AG04449 (cell line): ENCODE data around the gene DACH2.

ENCODE experiments used
- CTCF ChIA-PET: fragments of 350-600 bp; formaldehyde crosslinking; extraction: SDS; loops from one replicate; lab custom pipeline; 2021; ENCODE audit warnings: antibody characterized with exemption; lab: Yijun Ruan, JAX
- POLR2A ChIA-PET: fragments of 400-600, 350-600 bp; formaldehyde crosslinking; extraction: SDS; loops from one replicate; lab custom pipeline; 2020; ENCODE audit warnings: antibody characterized with exemption, inconsistent platforms; lab: Yijun Ruan, JAX
- DNase-seq: peaks from one replicate; pipeline ENCODE4 v3.0.0-alpha.2; 2010; ENCODE audit warnings: low read depth, low spot score
- H3K4me3 ChIP-seq: 2 replicates; pipeline ENCODE4 v1.5.1; 2011; ENCODE audit warnings: low read depth, mild to moderate bottlenecking, control low read depth, low read length
- CTCF ChIP-seq: IDR thresholded peaks from one replicate; pipeline ENCODE4 v1.5.1; 2011; ENCODE audit warnings: mild to moderate bottlenecking, moderate library complexity, low read length, control low read depth, inconsistent platforms; ENCODE audit not compliant: insufficient read depth; ENCODE audit errors: missing control alignments

Gene DACH2

DNA sequence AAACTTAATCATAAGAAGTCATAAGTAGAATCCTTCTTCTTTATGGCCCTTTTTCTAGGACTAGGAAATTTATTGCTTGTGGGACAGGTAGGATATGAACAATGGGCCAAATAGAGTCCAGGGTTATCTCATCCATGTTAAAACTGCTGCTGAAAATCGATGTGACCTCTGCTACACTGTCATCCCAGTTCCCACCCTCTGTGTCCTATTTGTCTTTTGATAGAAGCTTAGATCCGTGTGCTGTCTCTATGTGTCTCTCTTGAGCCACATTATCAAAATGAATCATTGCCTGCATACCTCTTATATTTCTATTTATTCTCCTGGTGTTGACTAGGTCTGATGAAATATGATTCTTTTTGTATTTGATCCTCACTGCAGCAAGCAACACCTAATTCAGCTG lies 661.4 kb downstream of the DACH2 start:
- TF ChIP-seq CTCF = no peak
- POLR2A ChIA-PET = no interaction called here

DNA sequence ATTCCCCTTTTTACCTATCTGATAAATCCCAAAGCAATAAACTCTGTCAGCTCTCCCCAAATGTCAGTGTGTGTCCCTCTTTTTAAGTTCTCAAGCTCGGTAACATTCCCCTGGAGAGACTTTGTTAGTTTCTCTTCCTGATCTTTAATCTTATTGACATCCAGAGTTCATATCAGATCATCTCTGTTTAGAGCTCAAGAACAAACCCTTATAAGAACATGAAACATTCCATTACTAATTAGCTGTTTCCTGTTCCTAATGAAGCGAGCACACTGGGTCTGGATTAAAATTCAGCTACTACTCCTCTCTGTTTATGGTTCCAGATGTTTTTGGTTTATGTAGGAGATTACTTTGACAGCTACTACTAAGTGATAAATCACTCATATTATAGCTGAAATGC lies 681.5 kb downstream of the DACH2 start:
- CTCF ChIA-PET = no interaction called here
- TF ChIP-seq CTCF = no peak

More for the DNA sequence above, 661.4 kb downstream of the DACH2 start:
- H3K4me3 ChIP-seq = no peak overlapping the region
- no peak for DNase-seq
- CTCF ChIA-PET = no interaction called here

DNA sequence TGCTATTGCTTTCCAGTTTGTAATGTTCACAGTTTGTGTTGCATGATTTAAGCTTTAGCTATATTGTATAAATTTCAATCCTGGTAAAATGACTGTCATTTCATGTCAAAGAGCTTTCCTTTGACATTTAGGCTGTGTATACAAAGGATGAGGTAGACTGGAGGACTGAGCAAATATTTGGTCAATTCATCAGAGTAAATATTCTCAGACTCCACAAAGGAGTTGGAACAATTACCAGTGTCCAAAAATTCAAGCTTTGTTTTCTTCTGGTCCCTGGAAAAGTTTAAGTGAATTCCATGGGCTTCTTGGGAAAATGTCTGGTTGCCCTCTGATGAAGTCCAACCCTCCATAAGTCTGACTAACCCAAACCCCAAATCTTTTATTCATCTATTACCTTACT lies 682.4 kb downstream of the DACH2 start:
- ChIA-PET CTCF (no interaction called here), POLR2A (no interaction called here)
- no peak for TF ChIP-seq CTCF
- DNase-seq = no peak
- no peak overlapping the region for H3K4me3 ChIP-seq

More for the DNA sequence above, 681.5 kb downstream of the DACH2 start:
- no peak overlapping the region for H3K4me3 ChIP-seq
- POLR2A ChIA-PET = no interaction called here
- no peak for DNase-seq

DNA sequence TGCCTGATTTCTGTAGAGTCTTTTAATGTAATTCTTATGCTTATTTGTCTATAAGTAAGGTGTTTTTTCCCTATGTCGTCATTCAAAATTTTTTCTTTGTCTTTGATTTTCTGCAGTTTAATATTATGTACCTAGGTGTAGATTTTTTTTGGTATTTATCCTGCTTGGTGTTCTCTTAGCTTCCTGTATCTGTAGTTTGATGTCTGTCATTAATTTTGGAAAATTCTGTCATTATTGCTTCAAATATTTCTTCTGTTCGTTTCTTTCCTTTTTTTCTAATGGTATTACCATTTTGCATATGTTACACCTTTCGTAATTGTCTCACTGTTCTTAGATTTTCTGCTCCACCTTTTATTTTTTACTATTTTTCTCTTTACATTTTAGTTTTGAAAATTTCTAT lies 696.9 kb downstream of the DACH2 start:
- ChIA-PET CTCF (no interaction called here), POLR2A (no interaction called here)
- H3K4me3 ChIP-seq = no peak overlapping the region
- no peak for DNase-seq
- TF ChIP-seq CTCF = no peak
